AG09319 (cell line): ENCODE results near the gene SEPTIN8.

Experiments used
- DNase-seq: peaks from one replicate; pipeline ENCODE4 v3.0.0-alpha.2; 2010; ENCODE audit warnings: low read depth; ENCODE audit errors: extremely low read depth
- CTCF ChIP-seq: IDR thresholded peaks from 2 replicates; pipeline ENCODE4 v1.5.1; 2011; ENCODE audit warnings: low read depth, mild to moderate bottlenecking, inconsistent platforms, low read length, moderate library complexity

The SEPTIN8 gene

DNA sequence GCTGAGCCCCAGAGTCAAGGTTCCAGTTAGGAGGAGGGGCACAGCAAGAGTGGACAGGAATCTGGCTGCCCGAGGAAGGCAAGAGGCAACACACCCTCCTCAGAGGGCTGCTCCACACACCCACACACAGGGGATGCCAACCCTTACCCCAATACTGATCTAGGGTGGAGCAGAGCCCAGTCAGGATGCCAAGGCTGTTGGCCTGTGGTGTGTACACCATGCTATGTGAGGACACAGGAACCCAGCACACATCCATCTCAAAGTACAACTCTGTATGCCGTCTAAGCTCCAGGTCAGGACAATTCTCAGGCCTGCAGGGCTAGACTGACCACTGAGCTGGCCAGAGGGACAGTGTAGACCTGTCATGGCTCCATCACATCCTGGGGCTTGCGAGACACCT, 2.6 kb downstream of the SEPTIN8 start:
- TF ChIP-seq CTCF: no peak
- no peak for DNase-seq

DNA sequence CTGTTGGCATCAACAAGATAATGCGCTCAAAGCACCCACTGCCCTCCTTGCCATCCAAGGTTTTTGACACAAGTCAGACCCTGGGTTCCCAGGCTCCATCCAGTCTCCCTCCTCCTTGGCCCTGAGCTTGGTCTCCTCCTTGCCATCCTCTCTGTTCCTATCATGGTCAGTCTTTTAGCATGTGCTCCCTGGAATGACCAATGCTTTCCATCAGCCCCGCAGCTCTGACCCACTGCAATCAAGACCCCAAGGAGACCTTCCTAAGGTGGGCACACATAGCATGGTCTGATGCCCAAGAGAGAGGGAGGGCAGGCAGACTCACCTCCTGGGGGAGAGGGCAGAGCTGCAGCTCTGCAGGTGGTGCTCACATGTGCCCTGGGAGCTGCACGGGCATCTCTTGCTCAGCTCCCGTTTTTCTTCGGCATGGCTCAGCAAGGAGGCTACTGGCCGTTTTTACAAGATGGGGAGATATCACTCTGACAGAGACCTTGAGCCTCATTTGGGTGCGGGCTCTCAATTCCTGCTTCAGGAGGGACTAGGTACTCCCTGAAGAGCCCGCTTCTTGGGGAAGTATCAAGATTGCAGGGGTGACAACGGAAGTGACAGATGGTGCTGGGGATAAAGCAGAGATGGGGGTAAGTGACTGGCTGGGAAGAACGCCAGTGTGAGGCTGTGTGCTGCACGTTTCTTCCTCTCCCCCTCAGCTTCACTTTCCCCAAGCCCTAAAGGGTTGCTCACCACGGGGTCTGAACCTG, 3.3 kb downstream of the SEPTIN8 start:
- TF ChIP-seq CTCF: no peak
- DNase-seq: no peak

DNA sequence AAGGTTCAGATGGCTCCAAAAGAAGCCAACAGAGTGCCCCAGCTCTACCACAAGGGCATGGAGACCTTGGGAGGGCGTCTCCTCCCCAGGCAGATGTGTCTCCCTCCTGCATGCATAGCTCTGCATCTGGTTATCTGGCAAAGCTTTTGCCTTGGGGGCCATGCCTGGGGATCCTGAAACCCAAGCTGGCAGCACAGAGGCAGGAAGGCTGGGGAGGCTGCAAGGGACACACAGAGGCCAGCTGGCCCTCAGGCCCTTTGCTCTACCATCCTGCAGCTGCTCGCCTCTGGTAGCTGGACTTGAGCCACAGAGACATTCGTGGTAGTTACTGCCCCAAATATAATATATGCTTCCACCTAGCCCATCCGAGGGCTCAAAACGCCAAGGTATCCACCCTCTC, 3.9 kb downstream of the SEPTIN8 start:
- no peak for TF ChIP-seq CTCF
- DNase-seq: no peak

- TF ChIP-seq CTCF: no peak
- DNase-seq: no peak
These were observed 4.6 kb downstream of the SEPTIN8 start for GRCh38 chr5:132772291-132773070.

GRCh38 chr5:132771503-132771998, 5.5 kb downstream of the SEPTIN8 start:
- TF ChIP-seq CTCF: no peak
- DNase-seq: peak; percentile 35

GRCh38 chr5:132770476-132771159, 6.4 kb downstream of the SEPTIN8 start:
- DNase-seq: no peak
- TF ChIP-seq CTCF: no peak
